Pancreas (tissue), 10 donors: ENCODE data around the gene SSH3. TPM values are rescaled to one million over a fixed set of nuclear protein-coding genes. Genes with fewer than 3 reads are reported as not detected.

Experiments
- ATAC-seq, 4 donors: fragments of 200-7000 bp; cut with Tn5 transposase; one replicate each; pipeline versions ENCODE4 v1.8.0 to v1.9.1; 2020; ENCODE audit warnings: mild to moderate bottlenecking in 4 of 4, moderate library complexity in 4 of 4
- DNase-seq, 6 donors: peaks; one replicate each; pipeline ENCODE4 v3.0.0-alpha.2; 2020
- FAIRE-seq: peaks from 2 replicates; lab custom pipeline; 2012; peaks lifted over from hg19 to GRCh38; lab: Jason Lieb, UNC
- H3K27ac ChIP-seq, 4 donors: fragments of 200-600 bp; sonication (generic); 1 replicate in 3 of 4; 2 replicates in 1 of 4; pipeline versions ENCODE4 v1.5.0 to v1.8.0; 2020
- H3K27me3 ChIP-seq, 4 donors: fragments of 200-600 bp; one replicate each; pipeline ENCODE4 v1.8.0; 2021
- H3K36me3 ChIP-seq, 3 donors: fragments of 200-600 bp; sonication (generic) in 1 of 3; one replicate each; pipeline versions ENCODE4 v1.5.0 to v1.8.0; 2020 to 2021
- H3K4me1 ChIP-seq, 3 donors: fragments of 200-600 bp; one replicate each; pipeline ENCODE4 v1.8.0; 2021
- H3K4me3 ChIP-seq, 4 donors: fragments of 200-600 bp; sonication (generic) in 2 of 4; one replicate each; pipeline versions ENCODE4 v1.5.0 to v1.8.0; 2020 to 2021
- H3K9me3 ChIP-seq, 4 donors: fragments of 200-600 bp; one replicate each; pipeline ENCODE4 v1.8.0; 2021
- CTCF ChIP-seq, 4 donors: fragments of 200-600 bp; sonication (generic) in 3 of 4; IDR thresholded peaks; one replicate each; pipeline versions ENCODE4 v1.5.0 to v1.8.0; 2021; ENCODE audit warnings: antibody characterized with exemption in 4 of 4
- WGBS, 2 donors: extraction: QIAGEN DNeasy Blood & Tissue Kit; methylation state at CpG; one replicate each; pipeline ENCODE4 v1.1.7; 2013; 5-methylcytosine and 5-hydroxymethylcytosine counted together
- intact Hi-C, 3 donors: fragments of 100-400 bp; cut with DNase I; formaldehyde crosslinking; loops; one replicate each; pipeline versions ENCODE4 v1.11.1 to v1.14.2; 2022
- polyA plus RNA-seq, 2 donors: library from polyadenylated mRNA; stranded (reverse); fragments of 200-250 nt; gene quantifications; one replicate each; pipeline ENCODE4 v1.2.3, GENCODE V29; 2013
- total RNA-seq, 6 donors: library from RNA; stranded (reverse); fragmentation: NEBNext Ultra II Directional in 4 of 6; extraction: Animal tissue kit (Norgen Biotek cat#: 25700) in 4 of 6; gene quantifications; one replicate each; pipeline versions ENCODE4 v1.2.1 to v1.2.4, GENCODE V29; 2021 to 2023
- donor health status: healthy with polysubstance abuse.
- donor health status: DM: no; HTN: no; CAD: no; lungs with moderate emphysema.
- donor health status: DM: no; HTN: no; CAD: no.
- donor health status: control.
- donor health status: control.
- donor health status: Bipolar disorder and iron deficiency.
- donor health status: DM: yes; HTN: yes; CAD: no.
- donor health status: DM: no; HTN: no; CAD: no.
- donor health status: DM: no; HTN: no; CAD: no.
- donor health status: DM: yes; HTN: yes; CAD: no.

SSH3 gene
- total and polyA plus RNA-seq, 8 donors = 15.2 to 29.2 (median 23.3) TPM

DNA sequence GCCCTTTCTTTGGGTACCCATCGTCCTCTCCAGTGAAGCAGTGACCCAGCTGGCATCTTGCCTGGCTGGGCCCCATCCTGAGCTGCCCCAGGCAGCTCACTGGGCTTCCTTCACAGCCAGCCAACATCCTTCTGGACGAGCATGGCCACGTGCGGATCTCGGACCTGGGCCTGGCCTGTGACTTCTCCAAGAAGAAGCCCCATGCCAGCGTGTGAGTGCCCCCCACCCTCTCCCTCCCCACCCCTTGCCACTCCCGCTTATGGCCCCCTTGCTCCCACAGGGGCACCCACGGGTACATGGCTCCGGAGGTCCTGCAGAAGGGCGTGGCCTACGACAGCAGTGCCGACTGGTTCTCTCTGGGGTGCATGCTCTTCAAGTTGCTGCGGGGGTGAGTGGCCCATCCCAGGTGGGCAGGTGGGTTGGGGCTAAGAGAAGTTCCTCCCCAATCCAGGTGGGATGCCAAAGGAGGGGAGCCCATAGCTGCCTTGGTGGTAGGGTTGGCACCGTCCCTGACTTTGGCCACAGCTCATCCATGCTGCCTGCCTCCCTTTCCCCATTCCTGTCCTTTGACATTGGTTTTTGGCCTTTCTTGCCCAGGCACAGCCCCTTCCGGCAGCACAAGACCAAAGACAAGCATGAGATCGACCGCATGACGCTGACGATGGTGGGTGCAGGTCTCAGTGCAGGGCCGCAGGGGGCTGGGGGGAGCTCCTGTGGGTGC, 21.0 kb upstream of the SSH3 start:
- no peak overlapping the region for H3K4me3 ChIP-seq
- no peak for TF ChIP-seq CTCF (IDR thresholded peaks at IDR 0.05)
- no peaks in the 10 kb centered on the region for H3K9me3 ChIP-seq
- ATAC-seq (no peak), DNase-seq (peak in 3 of 6 donors; percentile 25 to 68 (median 44)), FAIRE-seq (no peak)
- peak overlapping the region in 2 of 4 donors; percentile 15 to 22 for H3K27ac ChIP-seq
- whole genome bisulfite sequencing, 2 donors = 89 to 91% methylated on average over 20 of the region's 20 CpGs
- H3K4me1 ChIP-seq = peaks cover 0 to 2% (median 0%) of the 10 kb centered on the region in 3 donors
- peaks cover 4 to 65% (median 46%) of the 10 kb centered on the region in 3 donors for H3K36me3 ChIP-seq
- no peaks in the 10 kb centered on the region for H3K27me3 ChIP-seq
- intact Hi-C loops = no loop called here

DNA sequence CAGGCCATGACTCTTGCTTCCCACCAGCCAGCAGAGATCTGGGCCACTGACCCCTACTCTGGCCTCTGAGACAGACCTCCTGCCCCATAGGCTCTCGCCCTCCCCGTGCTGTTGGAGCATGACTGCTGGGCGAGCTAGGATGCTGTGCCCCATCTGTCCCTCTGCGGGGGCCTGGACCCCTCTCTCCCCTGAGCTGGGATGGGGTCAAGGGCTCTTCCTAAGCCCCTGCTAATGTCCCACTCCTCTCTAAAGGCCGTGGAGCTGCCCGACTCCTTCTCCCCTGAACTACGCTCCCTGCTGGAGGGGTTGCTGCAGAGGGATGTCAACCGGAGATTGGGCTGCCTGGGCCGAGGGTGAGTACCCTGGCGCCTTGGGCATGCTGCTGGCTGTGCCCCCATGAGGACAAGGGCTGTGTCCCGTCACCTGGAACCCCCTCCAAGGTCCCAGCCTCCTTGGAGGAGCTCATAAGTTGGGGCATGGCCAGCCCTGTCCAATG, 20.4 kb upstream of the SSH3 start:
- H3K36me3 ChIP-seq = peaks cover 4 to 65% (median 46%) of the 10 kb centered on the region in 3 donors
- no peaks in the 10 kb centered on the region for H3K9me3 ChIP-seq
- FAIRE-seq (no peak), ATAC-seq (no peak), DNase-seq (peak in 1 of 6 donors; percentile 51)
- TF ChIP-seq CTCF (IDR thresholded peaks at IDR 0.05) = no peak
- intact Hi-C loops = no loop called here
- WGBS, 2 donors = 93 to 94% methylated on average over 10 to 11 of the region's 11 CpGs
- no peak overlapping the region for H3K4me3 ChIP-seq
- peaks cover 3 to 8% (median 3%) of the 10 kb centered on the region in 3 donors for H3K4me1 ChIP-seq
- peak overlapping the region in 2 of 4 donors; percentile 15 to 22 for H3K27ac ChIP-seq
- no peaks in the 10 kb centered on the region for H3K27me3 ChIP-seq

DNA sequence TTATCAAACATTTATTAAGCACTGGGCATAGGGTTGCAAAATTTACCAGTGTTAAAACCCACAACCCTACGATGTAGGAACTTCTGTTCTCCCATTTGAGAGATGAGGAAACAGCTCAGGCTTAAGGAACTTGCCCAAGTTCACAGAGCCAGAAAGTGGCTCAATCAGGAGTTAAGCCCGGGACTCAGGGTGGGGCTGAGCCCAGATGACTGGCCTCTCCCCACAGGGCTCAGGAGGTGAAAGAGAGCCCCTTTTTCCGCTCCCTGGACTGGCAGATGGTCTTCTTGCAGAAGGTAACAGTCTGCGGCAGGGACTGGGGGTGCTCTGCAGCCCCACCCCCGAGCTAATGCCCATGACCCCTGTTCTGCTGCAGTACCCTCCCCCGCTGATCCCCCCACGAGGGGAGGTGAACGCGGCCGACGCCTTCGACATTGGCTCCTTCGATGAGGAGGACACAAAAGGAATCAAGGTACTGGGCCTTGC, 19.8 kb upstream of the SSH3 start:
- ATAC-seq = peak in 2 of 4 donors; percentile 9 to 14
- H3K36me3 ChIP-seq = peaks cover 4 to 65% (median 46%) of the 10 kb centered on the region in 3 donors
- no peak for FAIRE-seq
- DNase-seq = peak in 1 of 6 donors; percentile 61
- intact Hi-C loops = no loop called here
- no peaks in the 10 kb centered on the region for H3K9me3 ChIP-seq
- no peak for TF ChIP-seq CTCF (IDR thresholded peaks at IDR 0.05)
- H3K27me3 ChIP-seq = no peaks in the 10 kb centered on the region
- peak overlapping the region in 1 of 4 donors; percentile 36 for H3K27ac ChIP-seq
- 86 to 92% methylated on average over 13 of the region's 13 CpGs for WGBS, 2 donors
- H3K4me1 ChIP-seq = peaks cover 6 to 12% (median 9%) of the 10 kb centered on the region in 3 donors
- H3K4me3 ChIP-seq = no peak overlapping the region

GRCh38 chr11:67284811-67285540, 18.4 kb upstream of the SSH3 start:
- no peak for ATAC-seq
- FAIRE-seq = no peak

More at GRCh38 chr11:67284811-67285540, 18.4 kb upstream of the SSH3 start:
- H3K27ac ChIP-seq = peak overlapping the region in 1 of 4 donors; percentile 94
- no peak overlapping the region for H3K4me3 ChIP-seq
- peak in 2 of 6 donors; percentile 33 to 64 for DNase-seq
- WGBS, 2 donors = 90 to 92% methylated on average over 45 of the region's 45 CpGs
- H3K27me3 ChIP-seq = no peaks in the 10 kb centered on the region
- intact Hi-C loops = no loop called here
- H3K9me3 ChIP-seq = no peaks in the 10 kb centered on the region
- no peak for TF ChIP-seq CTCF (IDR thresholded peaks at IDR 0.05)
- peaks cover 4 to 54% (median 44%) of the 10 kb centered on the region in 3 donors for H3K36me3 ChIP-seq
- H3K4me1 ChIP-seq = peaks cover 6 to 12% (median 9%) of the 10 kb centered on the region in 3 donors
